GM19397 (cell line): ENCODE measurements around the gene FHDC1.

Experiments
- ATAC-seq: cut with Tn5 transposase; IDR thresholded peaks from one replicate; pipeline ENCODE4 v1.9.1; 2021; ENCODE audit warnings: mild to moderate bottlenecking, moderate library complexity; ENCODE audit not compliant: unreplicated experiment

FHDC1 gene

DNA sequence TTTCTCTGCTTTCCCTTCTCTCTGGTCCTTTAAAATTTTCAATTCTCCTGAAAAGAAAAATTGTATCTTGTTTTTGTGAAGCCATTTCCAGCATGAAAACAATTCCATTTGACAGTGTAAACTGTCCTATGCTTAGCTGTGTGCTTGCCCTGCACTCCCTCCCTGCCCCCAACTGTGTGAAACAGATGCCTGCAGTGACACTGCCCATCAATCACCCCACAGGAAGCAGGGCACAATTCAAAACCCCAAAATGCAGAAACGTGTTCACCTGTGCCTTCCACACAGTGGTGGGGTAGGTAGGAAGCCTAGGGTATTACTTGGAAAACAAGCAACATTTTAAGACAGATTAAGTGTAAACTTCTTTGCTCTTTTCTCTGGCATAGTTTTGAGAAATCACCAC is 6.2 kb upstream of the FHDC1 start:
- ATAC-seq: no peak

DNA sequence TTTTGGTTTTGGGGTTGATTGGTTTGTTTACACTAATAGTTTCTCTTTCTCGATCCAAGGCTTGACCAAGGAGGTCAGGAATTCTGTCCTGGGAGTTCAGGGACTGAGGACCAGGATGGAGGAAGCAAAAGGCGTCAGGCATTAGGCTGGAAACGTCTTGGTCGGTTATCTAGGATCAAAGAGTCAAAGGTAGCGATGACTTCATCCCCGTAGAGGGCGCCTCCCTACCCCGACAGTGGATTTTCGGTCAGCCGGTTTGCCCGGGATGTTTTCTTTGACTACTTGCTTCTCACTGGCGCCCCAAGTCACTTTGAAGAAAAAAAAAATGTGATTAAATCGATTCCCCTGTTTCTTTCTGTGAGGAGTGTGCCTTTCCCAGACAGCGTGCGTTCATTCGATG is 980 bp upstream of the FHDC1 start:
- ATAC-seq: no peak

DNA sequence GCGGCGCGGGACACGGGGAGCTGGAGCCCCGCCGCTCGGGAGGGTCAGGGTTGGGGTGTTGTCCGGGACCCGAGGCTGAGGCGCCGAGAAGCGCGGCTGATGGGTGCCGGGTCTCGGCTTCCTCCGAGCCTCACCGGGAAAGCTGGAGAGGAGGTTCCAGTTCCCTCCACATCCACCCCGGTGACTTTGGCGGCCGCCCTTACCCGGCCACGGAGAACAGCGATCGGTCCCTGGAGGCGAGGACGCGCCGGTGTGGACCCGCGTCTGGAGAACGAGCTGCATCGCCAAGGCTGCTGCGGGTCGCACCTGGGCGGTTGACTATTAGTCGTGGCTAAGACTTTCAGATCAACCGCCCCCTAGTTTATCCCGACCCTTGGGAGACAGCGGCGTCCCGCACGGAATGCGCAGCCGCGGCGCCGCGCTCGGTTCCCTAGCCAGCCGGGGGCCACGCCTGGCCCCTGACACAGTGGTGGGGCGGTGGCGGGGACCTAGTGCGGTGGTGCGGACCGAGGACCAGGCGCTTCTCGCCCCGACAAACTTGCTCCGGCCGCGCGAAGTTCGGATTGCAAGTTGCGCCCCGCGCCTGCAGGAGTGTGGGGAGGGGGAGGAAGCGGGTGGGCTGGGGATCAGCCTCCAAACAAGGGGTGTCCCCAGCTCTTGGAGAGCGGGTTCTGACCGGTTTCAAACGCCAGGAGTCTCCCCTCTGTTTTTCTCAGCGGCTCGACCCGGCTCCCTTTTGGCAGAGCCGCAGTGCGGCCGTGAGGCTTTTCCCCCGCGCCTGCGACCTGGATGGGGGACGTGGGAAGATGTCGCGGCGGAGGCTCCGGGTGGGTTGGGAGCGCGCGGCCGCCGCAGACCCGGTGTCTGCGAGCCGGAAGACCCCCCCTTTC is 568 bp downstream of the FHDC1 start:
- peak; percentile 36 for ATAC-seq

DNA sequence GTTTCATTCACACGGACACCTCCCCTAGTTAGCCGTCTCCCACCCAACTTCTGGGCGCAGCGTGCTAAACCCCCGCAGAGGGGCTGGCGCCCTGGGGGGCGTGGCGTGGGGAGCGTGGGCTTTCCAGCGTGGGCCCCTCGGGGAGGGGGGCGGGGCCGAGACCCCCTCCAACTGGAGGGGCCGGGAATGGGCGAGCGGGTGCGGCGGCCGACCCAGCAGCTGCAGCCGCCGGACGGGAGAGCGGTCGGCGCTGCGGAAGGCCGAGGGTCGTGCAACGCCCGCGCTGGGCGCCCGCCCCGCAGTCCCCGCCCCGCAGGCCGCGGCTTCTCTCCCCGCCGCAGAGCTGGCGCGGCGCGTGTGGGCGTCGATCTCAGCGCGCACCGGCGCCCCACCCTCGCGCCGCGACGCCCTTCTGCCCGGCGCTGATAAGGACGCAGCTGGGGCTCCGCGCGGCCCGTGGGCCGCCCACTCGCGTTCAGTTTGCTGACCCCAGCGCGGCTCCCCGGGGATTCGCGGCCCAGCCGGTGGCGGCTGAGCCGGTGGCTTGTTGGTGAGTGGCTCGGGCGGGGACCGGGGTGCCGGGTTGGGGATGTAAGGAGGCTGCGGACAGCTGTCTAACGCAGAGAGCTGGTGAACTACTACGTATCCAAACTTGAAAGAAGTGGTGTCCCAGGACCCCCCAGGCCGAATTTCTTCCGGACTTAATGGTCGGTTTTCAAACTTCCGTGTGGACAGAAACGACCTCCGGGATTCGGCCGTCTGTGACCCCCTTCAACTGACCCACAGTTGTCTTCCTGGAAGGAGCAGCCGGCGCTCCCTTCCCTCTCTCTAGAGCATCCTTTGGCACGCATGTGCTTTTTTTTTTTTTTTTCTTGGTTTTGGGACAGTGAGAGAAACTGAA is 1.5 kb downstream of the FHDC1 start:
- no peak for ATAC-seq

DNA sequence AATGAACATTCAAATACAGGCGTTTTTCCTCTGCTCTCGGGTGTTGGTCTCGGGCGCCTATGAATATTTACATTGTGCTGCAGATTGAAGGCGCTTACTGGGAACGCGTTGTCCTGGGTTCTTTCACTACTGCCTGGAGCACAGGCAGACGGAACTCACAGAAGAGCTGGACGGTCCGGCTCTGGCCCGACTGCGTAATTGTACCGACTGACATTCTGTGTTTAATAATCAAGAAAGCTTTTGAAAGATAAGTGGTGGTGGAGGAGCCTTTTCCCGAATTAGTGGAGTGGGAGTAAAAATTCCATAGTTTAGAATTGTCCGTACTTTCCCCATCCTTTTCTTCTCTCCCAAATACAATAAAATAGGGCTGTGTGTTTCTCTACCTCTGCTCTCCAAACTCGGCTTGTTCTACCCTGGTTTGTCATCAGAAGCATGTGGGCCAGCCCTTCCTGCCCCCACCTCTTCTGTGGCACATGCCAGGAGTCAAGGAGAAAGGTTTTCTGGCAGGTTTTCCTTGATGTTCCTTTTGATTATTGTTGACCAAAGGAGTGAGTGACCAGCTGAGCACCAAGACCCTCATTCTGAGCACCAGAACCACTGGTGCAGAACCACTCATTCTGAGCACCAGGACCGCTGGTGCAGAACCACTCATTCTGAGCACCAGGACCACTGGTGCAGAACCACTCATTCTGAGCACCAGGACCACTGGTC is 2.3 kb downstream of the FHDC1 start:
- no peak for ATAC-seq

DNA sequence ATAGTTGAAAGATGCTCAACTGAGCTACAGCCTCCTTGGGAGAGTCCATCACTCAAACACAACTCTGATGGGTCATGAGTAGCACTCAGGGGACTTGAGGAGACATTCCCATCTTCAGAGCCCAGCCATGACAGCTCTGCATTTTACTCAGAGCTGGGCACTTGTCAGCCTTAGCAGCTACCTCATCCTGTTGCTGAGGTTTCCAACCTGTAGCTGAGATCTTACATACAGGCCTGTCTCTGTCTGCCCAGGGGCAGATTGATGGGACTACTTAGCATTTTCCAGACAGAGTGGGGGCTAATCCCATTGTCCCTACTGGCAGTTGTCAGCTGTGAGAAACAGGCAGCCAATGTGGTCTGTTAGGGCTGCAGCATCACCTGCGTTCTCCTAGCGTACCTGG is 3.5 kb downstream of the FHDC1 start:
- ATAC-seq: no peak

DNA sequence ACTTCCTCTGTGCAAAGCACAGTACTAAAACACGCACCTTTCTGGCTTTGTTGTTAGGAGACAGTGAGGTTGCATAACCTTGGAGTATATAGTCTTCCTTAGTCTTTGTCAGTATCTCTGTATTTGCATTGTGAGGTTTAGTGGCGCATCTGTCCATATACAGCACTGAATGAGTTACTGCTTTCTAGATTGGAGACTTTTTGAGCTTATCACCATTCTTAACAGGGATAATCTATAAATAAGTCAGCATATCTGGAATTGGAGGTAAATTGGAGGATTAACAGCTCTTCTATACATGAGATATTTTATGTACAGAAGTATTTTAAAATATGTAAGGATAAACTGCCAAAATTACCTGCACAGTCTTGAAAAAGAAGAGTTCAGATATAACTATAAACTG is 4.3 kb downstream of the FHDC1 start:
- ATAC-seq: no peak

DNA sequence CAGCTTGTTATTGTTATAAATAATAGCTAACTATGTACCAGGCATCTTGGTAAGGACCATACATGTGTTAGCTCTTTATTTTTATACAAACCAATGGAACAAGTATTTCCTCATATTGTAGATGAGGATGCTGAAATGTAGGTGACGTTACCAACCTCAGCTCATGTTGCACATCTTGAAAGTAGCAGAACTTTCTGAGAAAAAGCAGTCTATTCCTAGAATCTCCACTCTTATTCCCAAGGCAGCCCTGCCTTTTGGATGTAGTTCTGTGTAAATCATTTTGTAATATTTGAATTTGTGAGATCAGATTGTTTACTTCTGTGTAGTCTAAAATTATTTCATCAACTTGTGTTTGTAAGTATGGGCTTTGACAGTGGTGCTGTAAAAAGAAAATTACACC is 5.3 kb downstream of the FHDC1 start:
- no peak for ATAC-seq

DNA sequence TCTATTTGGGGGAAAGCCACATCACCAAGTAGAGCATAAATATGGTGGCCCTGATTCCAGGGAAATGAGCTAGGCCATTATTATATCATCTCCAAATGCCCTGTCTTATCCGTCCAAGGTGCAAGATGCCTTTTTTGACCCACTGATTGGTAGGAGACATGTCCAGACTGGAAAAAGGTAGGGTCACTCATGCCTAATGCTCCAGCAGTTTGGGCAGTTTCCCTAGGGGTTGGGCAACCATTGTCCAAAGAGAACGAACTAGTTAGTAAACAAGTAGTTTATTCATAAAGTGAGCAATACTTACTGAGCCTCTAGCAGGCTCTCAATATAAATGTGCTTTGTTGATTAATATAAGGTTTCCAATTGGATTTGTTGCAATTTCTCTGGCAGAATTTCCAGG is 6.2 kb downstream of the FHDC1 start:
- ATAC-seq: no peak

DNA sequence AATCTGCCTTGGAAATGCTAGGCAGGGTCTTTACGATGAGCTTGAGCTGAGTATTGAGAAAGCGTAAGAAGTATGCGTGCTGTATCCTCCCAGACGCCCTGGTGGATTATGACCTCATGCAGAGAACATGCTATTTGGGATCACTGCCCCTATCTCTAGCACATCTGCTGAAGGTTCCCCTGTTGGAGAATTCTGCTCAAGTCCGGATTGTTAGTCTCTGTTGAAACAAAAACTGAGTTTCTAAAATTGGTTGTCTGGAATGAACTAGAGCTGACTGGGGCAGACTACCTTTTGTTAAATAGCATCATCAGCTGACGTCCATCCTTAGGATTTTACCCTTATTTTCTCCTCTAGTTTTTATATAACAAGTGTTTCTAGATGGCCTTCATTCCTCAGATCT is 7.5 kb downstream of the FHDC1 start:
- ATAC-seq: no peak

DNA sequence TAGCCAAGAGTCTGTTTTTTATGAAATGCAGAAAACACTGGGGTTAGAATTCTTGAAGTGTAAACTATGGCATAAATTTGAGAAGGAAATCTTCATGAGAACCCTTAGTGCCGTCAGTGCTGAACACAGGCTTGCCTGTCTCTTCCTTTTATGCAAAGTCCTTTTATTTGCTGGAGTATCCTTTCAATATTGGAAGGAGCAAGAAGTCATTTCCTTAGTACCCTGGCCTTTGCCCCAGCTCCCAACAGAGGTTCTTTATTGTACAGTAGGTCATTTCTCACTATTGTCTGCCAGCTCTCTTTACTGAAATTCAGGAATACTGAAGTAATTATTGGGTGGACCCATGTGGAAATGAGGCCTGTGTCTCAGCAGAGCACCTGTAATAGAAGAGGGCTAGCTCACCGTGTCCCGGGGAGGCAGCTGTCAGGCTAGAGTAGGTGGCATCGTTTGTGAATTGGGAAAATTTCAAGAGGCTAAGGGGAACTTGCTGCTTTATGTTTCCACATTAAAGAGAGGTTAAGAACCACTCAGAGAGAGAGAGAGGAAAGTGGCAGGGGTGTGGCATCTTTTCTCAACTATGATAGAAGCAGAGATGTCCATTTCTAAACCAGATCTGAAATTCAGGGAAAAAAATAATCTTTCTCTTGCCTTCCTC is 8.7 kb downstream of the FHDC1 start:
- ATAC-seq: no peak

- no peak for ATAC-seq
Observed at GRCh38 chr4:152945639-152946038, 9.5 kb downstream of the FHDC1 start.

- no peak for ATAC-seq
Observed at GRCh38 chr4:152946446-152946845, 10.3 kb downstream of the FHDC1 start.

DNA sequence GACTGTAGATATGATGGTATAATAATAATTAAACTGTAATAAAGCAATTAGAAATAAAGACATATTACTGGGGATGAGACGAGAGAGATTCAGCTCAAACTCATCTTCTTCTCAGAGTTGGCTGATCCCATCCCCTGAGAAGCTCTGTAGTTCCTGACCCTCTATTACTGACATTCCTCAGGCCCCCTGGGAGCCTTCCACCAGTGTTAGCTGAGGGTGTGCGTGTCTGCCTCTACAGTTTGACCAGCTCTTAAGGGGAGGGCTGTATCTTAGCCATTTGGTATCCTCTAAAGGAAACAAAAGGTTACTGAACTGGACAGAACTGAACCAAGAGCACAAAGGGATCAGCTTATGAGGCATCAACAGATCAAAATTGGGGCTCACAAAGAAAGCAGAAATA is 11.2 kb downstream of the FHDC1 start:
- ATAC-seq: no peak

GRCh38 chr4:152949930-152950329 is 13.8 kb downstream of the FHDC1 start:
- no peak for ATAC-seq

DNA sequence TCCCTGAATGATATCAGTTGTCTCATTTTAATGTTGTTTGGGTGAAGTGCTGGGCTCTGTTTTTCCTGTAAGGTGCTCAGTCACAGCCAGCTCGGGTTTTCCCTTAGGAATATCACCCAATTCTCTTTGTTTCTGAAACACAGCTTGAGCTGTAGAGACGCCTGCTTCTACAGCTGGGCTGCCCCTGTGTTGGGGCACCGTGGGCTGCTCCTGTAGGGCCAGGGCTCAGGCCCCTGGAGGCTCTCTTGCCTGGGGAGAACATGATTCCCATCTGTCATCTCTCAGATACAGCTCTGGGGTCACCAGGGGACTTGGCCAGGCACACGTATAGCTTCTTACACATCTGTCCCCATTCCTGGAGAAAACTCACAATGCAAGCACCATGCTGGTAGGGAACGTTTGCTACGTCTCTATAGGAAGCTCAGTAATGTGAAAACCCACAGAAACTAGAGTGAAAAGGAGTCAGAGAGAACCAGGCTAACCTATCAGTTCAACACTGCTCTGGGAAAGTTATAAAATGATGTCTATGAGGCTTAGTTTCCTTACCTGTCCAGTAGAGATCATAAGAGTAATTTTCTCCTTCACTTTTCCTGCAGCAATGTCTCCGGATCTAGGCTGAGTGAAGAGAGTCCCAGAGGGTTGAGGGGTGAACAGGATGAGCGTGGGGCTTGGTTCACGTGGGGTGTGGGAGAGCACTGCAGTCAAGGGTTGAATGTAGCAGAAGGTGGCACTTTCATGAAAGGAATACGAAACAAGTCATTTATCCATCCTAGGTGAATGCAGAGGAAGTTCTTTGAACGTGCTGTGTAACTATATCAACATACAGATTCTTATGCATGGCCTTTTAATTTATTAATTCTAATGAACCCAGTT is 14.5 kb downstream of the FHDC1 start:
- ATAC-seq: no peak

GRCh38 chr4:152951348-152951747 is 15.2 kb downstream of the FHDC1 start:
- no peak for ATAC-seq

GRCh38 chr4:152953514-152953913 is 17.4 kb downstream of the FHDC1 start:
- no peak for ATAC-seq

GRCh38 chr4:152954741-152955140 is 18.6 kb downstream of the FHDC1 start:
- ATAC-seq: no peak

DNA sequence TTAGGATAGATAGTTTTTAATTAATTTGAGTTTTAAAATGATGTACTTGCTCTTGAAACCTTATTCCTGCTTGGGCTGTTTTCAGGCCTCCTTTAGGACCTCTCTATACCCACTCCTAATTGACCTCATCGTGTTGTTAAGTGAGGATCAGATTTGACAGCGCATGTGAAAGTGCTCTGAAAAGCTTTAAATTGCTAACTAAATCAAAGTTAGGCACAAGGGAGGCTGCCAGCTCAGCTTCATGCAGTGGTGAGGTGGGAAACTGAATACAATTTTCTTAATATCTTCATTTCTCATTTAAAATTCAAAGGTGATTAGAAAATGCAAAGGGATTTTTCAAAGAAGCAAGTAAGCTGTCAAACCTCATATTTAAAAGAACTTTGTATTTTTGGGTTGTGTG is 20.0 kb downstream of the FHDC1 start:
- no peak for ATAC-seq
